Right atrium auricular region (tissue), 2 donors: ENCODE data around the gene RHOF. TPM values are rescaled to one million over a fixed set of nuclear protein-coding genes. Genes with fewer than 3 reads are reported as not detected.

Experiments
- DNase-seq: peaks from one replicate; pipeline ENCODE4 v3.0.0-alpha.2; 2019; ENCODE audit warnings: low spot score
- H3K27ac ChIP-seq, 2 donors: fragments of 200-600 bp; sonication (generic); 1 replicate in 1 of 2; 2 replicates in 1 of 2; pipeline ENCODE4 v1.5.1; 2016 to 2019
- H3K27me3 ChIP-seq, 2 donors: fragments of 200-600 bp; sonication (generic); one replicate each; pipeline versions ENCODE4 v1.5.1 to v1.6.0; 2017 to 2019
- H3K36me3 ChIP-seq: fragments of 200-600 bp; sonication (generic); one replicate; pipeline ENCODE4 v1.5.1; 2016
- H3K4me1 ChIP-seq, 2 donors: fragments of 200-600 bp; sonication (generic); one replicate each; pipeline versions ENCODE4 v1.5.1 to v1.6.0; 2017 to 2019
- H3K4me3 ChIP-seq, 2 donors: fragments of 200-600 bp; sonication (generic); 1 replicate in 1 of 2; 2 replicates in 1 of 2; pipeline ENCODE4 v1.5.1; 2017 to 2019; ENCODE audit warnings: mild to moderate bottlenecking in 1 of 2, moderate library complexity in 1 of 2
- H3K9me3 ChIP-seq, 2 donors: fragments of 200-600 bp; sonication (generic); one replicate each; pipeline ENCODE4 v1.5.1; 2019
- total RNA-seq, 2 donors: library from RNA; depleted of rRNA; stranded (reverse); fragments of >200 nt; gene quantifications; one replicate each; pipeline ENCODE4 v1.1.0, GENCODE V29; 2016
- TF ChIP-seq, protein P1 (sequence below), 2 donors: fragments of 200-600 bp; sonication (generic); IDR thresholded peaks; one replicate each; pipeline ENCODE4 v1.5.1; 2019; ENCODE audit warnings: antibody characterized with exemption in 2 of 2

Gene RHOF
- total RNA-seq, 2 donors from 2014 or later: 7.3 to 21.9 TPM

DNA sequence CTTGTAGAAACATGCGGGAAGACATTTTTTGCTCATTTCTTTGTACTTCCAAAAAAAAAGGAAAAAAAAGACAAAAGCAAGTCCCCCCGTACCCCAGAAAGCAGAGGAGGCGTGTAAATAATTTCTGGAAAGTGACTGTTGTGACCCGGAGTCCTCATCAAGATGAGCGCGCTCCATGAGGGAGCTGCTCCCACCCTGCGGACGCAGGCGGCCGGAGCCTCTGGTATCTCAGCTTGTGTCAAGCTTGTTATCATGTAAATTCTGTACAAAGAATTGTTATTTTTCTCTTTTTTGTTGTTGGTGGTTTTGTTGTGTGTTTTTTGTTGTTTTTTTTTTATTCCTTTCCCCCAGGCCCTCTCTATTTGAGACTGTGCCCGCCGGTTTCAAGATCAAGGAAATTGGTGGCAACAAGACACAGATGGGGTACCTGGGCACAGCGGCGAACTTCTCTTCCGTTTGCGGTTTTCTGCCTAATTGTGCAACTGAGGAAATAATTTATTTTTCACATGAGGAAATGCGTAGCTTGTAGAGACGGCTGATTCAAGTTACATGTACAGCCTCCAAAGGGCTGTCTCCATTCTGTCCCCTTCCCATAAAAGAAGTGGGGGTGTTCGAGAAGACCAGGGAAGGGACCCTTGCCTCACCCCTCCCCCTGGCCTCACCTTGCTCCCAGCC is 38.2 kb upstream of the RHOF start:
- H3K4me3 ChIP-seq: no peak overlapping the region
- H3K9me3 ChIP-seq: no peaks in the 10 kb centered on the region
- H3K4me1 ChIP-seq: peaks cover 0 to 13% of the 10 kb centered on the region in 2 donors
- H3K27ac ChIP-seq: no peak overlapping the region
- DNase-seq: no peak
- H3K36me3 ChIP-seq: peaks cover 50% of the 10 kb centered on the region
- TF ChIP-seq, protein P1, sequence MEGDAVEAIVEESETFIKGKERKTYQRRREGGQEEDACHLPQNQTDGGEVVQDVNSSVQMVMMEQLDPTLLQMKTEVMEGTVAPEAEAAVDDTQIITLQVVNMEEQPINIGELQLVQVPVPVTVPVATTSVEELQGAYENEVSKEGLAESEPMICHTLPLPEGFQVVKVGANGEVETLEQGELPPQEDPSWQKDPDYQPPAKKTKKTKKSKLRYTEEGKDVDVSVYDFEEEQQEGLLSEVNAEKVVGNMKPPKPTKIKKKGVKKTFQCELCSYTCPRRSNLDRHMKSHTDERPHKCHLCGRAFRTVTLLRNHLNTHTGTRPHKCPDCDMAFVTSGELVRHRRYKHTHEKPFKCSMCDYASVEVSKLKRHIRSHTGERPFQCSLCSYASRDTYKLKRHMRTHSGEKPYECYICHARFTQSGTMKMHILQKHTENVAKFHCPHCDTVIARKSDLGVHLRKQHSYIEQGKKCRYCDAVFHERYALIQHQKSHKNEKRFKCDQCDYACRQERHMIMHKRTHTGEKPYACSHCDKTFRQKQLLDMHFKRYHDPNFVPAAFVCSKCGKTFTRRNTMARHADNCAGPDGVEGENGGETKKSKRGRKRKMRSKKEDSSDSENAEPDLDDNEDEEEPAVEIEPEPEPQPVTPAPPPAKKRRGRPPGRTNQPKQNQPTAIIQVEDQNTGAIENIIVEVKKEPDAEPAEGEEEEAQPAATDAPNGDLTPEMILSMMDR (IDR thresholded peaks at IDR 0.05): no peak
- H3K27me3 ChIP-seq: no peaks in the 10 kb centered on the region

DNA sequence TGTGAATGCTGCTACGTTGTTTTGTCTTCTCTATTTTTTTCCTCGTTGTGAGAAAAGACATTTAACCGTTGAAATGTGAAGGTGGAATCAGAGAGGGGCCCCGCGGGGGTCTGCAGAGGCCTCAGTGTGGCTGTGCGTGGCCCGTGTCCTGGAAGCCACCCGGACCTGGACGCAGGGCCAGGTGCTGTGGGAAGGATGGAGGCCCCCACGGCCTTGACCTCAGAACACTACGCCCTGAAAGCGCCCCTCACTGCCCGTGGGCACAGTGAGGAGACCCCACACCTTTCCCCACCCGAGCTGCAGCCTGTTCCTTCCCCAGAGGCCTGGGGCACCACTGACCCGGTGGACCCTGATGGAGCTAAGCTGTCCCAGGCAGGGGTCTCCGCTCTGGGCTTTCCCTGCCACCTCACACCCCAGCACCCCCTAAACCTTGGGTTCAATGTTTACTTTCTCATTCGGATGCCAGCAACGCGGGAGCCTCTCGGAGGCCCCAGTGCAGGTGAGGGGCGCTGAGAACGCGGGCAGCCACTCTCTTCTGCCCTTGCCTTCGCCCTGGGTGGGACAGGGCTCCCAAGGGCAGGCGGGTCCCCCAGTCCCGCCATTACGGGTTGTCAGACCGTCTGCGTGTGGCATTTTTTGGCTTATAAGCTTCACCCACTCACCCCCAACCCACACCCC is 37.2 kb upstream of the RHOF start:
- no peaks in the 10 kb centered on the region for H3K9me3 ChIP-seq
- peaks cover 0 to 13% of the 10 kb centered on the region in 2 donors for H3K4me1 ChIP-seq
- peaks cover 53% of the 10 kb centered on the region for H3K36me3 ChIP-seq
- no peak overlapping the region for H3K4me3 ChIP-seq
- H3K27me3 ChIP-seq: no peaks in the 10 kb centered on the region
- H3K27ac ChIP-seq: no peak overlapping the region
- no peak for DNase-seq
- TF ChIP-seq, protein P1 (IDR thresholded peaks at IDR 0.05): no peak

DNA sequence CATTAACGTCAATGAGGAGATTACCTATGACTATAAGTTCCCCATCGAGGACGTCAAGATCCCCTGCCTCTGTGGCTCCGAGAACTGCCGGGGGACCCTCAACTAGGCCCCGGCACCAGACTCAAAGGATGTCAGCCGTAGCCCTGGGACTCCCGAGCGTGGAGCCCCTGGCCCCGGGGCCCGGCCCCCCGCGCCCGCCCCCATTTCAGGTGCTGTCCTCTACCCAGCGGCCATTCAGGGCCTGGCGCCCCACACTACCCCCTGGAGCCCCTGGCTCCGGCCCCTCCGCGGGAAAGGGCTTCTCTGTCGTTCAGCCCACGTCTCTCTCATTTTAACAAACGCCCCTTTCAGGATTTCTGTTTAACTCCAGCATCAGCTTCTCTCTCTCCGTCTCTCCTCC is 36.6 kb upstream of the RHOF start:
- peaks cover 0 to 13% of the 10 kb centered on the region in 2 donors for H3K4me1 ChIP-seq
- H3K36me3 ChIP-seq: peaks cover 56% of the 10 kb centered on the region
- H3K27me3 ChIP-seq: no peaks in the 10 kb centered on the region
- peak overlapping the region in 1 of 2 donors; percentile 54 for H3K27ac ChIP-seq
- H3K4me3 ChIP-seq: no peak overlapping the region
- DNase-seq: no peak
- TF ChIP-seq, protein P1 (IDR thresholded peaks at IDR 0.05): no peak
- no peaks in the 10 kb centered on the region for H3K9me3 ChIP-seq

DNA sequence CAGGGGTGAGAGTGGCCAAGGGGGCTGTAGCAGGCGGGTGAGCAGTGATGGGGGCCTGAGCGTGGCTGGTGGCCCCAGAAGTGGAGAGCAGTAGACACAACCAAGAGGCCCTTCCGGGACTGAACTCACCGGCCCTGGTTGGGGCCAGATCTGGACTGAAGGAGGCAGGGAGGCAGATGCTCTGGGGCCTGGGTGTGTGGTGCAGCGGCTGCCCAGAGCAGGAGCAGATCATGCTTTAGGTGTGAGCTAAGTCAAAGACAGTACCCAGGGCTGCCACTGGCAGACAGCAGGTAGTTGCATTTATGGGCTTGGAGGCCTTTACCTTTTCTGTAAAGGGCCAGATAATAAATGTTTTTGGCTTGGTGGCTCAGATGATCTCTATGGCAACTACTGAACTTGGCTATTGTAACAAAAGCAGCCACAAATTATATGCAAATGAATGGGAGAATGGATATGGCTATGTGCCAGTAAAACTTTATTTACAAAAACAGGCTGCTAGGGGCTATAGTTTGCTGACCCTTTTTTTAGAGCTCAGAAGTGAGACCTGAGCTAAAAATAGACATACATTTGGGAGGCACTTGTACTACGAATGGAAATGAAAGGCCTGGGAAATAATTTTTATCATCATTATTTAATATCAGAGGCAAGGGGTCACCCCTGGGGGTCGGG is 35.9 kb upstream of the RHOF start:
- Histone ChIP-seq H3K4me1 (peaks cover 0 to 13% of the 10 kb centered on the region in 2 donors), H3K27me3 (no peaks in the 10 kb centered on the region), H3K4me3 (no peak overlapping the region), H3K27ac (peak overlapping the region; percentile 31 to 54), H3K36me3 (peaks cover 58% of the 10 kb centered on the region), H3K9me3 (no peaks in the 10 kb centered on the region)
- no peak for DNase-seq
- TF ChIP-seq, protein P1 (IDR thresholded peaks at IDR 0.05): no peak

DNA sequence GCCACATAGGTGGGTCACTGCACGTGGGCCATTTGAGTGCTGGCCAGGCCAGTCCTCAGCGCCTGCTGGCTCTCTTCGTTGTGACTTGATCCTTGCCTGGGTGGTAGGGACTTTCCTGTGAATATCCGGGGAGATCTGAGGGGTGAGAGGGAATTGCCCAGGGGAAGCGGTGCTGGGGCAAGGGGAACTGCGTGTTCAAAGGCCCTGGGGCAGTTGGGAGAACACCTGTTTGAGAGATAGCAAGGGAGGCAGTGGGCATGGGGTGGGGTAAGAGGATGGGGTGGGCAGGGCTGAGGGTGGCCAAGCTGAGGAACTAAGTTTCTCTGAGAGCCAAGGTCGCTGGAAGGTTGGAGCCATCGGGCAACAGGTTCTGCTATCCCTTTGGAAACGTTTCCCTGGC is 35.3 kb upstream of the RHOF start:
- TF ChIP-seq, protein P1 (IDR thresholded peaks at IDR 0.05): no peak
- Histone ChIP-seq H3K4me3 (no peak overlapping the region), H3K27ac (peak overlapping the region in 1 of 2 donors; percentile 31), H3K4me1 (peaks cover 0 to 13% of the 10 kb centered on the region in 2 donors), H3K27me3 (no peaks in the 10 kb centered on the region), H3K36me3 (peaks cover 61% of the 10 kb centered on the region), H3K9me3 (no peaks in the 10 kb centered on the region)
- no peak for DNase-seq
